Stimulated activated CD4-positive, alpha-beta T cell treated with anti-CD3 and anti-CD28 coated beads, TNF-alpha, amount 100 ng/mL, for 4 hours (primary cell): ENCODE measurements around the gene AHNAK.

Experiments used
- DNase-seq, 3 experiments: peaks; one replicate each; pipeline ENCODE4 v3.0.0-alpha.2; 2020; ENCODE audit warnings: low read depth in 3 of 3

AHNAK gene

DNA sequence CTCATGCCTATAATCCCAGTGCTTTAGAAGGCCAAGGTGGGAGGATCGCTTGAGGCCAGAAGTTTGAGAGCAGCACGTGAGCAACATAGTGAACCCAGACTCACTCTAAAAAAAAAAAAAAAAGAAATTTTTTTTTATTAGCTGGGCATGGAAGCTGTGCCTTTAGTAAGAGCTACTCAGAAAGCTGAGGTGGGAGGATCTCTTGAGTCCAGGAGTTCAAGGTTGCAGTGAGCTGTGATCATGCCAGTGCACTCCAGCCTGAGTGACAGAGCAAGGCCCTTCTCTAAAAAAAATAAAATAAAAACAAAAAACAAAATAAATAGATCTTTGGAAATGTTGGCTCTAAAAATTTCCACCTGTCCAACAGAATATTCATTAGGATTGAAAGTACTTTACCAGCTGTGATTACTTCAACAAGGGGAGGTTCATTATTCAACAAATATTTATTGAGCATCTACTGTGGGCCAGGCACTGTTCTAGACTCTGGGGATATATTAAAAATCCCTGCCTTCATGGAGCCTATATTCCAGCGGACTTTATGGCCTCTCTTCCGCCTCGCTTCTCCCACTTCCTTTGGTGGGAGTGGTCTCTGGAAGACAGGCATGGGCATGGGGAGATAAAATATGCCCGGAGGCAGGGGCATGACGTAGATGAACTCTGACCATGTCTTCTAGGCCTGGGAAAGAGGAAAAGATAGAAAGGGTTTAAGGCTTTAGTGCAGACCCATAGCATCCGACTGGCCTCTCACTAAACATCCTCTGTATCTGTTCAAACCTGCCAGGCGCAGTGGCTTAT, 47.9 kb downstream of the AHNAK start:
- no peak for DNase-seq

DNA sequence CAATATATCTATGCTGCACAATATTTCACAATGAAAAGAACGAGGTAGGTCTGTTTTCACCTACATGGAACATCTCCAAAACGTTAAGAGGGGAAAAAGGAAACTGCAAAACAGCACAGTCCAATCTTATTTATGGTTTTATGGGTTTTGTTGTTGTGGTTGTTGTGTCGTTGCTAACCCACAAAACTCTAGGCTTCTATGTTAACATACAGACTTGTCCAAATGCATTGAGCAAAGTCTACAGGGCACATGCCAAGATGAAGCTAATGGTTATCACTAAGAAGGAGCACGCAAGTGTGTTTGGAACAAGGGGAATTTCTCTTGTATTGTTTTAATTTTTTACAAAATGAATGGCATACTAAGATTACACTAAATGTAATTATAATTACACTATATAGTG, 48.6 kb downstream of the AHNAK start:
- no peak for DNase-seq

DNA sequence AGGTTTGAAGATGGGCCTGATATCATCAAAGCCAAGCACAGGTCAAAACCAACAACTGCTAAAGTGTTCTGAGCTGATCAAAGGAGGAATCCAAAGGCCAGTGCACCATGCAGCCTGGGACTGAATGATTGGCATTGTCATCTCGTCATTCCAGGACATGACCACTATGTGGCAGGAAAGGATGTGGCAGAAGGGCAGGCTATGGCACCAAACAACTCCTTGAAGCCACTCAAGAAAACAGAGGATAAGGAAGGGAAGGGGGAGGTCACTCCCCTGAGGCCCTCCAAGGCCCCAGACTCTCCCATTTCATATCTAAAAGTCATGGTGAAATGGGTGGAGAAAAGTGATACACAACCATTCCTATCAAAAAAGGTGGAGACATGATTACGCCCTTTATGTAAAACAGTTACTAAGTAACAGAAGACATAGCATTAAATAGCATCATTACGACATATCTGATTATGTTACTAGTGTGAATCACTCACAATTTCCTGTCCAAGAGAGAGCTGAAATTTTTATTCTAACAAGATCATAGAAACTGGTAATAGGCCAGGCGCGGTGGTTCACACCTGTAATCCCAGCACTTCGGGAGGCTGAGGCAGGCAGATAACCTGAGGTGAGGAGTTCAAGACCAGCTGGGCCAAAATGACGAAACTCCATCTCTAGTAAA, 49.3 kb downstream of the AHNAK start:
- DNase-seq = no peak

DNA sequence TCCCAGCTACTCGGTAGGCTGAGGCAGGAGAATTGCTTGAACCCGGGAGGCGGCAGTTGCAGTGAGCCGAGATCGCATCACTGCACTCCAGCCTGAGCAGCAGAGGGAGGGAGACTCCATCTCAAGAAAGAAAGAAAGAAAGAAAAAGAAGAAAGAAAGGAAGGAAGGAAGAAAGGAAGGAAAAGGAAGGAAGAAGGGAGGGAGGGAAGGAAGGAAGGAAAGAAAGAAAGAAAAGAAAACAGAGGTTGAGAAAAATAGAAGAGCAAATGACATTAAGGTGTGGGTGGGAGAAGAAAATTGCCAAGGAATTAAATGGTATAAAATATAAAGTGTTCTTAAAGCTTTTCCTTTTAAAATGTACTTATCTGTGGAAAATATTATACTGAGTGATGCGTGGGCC, 49.9 kb downstream of the AHNAK start:
- no peak for DNase-seq

DNA sequence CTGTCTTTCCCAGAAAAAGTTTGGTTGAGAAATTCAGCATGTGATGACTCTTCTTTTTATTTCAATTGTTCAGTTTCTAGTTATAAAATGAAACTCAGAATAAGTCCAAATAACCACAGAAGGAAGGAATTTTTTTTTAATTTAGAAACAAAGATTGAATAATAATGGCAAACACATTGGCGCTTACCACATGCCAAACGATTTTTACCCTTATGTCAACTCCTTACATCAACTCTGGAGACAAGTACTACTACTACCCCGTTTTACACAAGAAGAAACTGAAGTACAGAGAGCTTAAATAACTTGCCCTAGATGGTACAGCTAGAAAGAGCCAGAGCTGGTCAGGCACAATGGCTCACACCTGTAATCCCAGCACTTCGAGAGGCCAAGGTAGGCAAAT, 52.4 kb downstream of the AHNAK start:
- no peak for DNase-seq

DNA sequence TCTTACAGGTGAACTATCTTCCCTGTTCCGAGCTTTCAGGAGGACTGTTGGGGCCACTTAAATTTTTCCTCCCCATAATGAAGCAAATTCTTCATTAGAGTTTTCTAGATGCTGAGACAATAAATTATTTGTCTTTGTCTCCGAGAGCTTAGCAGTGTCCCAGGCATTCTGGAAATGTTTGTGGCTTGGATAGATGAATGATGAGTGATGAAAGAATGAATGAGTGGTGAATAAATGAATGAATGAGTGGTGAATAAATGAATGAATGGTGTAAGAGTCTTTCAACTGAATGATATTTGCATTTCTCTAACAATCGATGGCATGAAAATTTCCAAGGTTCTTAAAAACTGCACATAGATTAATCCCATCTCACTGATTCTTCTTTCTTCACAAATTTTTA, 52.8 kb downstream of the AHNAK start:
- DNase-seq = no peak

DNA sequence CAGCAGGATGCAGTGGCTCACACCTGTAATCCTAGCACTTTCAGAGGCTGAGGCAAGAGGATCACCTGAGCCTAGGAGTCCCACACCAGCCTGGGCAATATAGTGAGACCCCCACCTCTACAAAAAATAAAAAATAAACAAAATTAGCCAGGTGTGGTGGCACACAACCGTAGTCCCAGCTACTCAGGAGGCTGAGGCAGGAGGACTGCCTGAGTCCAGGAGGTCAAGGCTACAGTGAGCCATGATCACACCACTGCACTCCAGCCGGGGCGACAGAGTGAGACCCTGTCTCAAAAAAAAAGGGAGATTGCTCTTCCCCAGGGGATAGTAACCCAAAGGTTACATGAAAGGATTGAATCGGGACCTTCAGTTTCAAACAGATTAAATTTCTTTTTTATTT, 54.0 kb downstream of the AHNAK start:
- DNase-seq = no peak

DNA sequence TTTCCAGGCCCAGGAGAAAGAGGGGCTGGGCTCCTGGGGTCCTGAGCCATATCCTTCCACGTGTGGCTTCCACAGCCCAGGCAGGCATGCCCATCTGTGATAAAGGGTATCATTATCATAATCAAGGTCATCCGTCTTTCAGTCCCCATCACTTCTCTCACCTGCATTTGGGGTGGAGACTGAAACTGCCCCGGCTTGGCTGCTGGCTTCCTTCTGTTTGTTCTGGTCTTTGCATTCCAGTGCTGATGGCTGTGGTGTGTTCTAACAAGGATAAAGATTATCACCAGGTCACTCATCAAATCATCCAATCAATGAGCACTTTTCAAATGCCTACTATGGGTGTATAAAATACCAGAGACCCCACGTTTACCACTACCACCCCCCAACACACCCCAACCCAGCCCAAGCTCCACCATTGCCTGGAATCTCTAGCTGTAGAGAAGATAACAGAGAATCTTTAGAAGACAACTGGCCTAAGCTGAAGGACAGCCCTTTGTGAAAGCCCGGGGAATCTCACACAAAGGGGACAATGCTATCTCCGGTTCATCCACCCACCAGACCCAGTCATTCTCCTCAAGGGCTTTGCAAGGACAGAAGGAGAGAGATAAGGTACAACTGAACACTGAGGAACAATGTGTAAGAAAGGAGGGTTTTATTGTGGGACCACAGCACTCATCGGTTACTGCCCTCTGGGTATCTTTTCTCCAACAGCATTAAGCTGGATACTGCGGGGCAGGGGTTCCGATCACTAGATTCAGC, 54.9 kb downstream of the AHNAK start:
- DNase-seq = no peak

DNA sequence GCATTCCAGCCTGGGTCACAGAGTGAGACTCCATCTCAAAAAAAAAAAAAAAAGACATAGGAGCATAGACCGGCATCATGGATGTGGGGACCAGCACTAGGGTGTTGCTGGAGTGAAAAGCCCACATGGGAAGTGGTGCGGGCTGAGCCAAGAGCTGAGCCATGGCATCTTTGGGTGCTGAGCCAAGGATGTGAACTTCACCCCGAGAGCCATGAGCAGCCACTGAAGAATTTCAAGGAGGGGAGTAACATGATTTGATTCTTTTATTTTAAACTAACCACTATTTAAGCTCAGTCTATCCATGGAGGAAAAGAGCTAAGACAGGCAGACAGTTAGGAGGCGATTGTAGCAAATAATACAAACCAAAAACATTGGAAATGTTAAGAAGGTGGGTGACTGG, 57.4 kb downstream of the AHNAK start:
- no peak for DNase-seq

DNA sequence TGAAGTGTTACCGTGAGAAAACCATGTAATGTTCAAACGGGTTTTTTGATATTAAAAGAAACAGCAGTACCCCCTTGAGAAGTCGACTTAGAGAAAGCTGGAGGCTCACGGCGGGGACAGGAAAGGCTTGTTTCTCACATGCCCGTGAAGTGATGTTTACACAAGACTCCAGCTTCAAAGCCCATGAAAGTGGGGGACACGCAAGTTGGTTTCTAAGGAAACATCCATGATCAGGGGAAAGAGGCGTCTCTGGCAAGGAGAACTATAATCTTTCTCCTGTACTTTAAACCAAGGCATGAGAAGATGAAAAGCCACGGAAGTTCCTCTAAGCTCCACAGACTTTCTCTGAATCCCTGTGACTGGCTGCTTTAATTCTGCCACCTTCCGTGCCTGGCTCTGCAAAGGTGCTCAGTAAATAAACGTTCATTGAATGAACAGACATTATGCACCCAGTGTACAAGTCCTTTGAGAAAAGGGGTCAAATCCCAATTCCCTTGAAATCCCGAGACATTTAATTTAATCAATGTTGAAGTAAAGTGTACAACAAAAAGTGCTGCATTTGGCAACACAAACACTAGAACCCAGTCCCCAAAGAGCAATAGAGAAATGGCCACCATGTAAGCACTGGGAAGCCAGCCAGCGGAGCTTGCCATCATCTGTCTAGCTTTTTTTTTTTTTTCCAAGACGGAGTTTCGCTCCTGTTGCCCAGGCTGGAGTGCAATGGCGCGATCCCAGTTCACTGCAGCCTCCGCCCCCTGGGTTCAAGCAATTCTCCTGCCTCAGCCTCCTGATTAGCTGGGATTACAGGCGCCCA, 58.7 kb downstream of the AHNAK start:
- no peak for DNase-seq

DNA sequence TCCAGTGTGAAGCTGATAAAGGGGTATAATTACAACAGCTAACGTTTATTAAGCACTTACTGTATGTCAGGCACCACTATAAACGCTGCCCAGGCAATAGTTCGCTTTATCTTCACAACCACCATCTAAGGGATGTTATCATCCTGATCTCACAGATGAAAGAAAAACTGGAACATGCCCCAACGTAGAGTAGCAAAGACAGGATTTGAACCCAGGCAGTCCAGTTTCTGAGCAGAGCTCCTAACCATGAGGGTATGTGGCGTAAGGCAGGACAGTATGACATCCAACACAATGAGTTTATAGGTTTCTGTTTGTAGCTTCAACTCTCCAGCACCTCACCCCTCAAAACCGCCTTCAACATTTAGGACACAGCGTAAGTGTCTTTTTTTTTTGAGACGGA, 59.5 kb downstream of the AHNAK start:
- DNase-seq = no peak

DNA sequence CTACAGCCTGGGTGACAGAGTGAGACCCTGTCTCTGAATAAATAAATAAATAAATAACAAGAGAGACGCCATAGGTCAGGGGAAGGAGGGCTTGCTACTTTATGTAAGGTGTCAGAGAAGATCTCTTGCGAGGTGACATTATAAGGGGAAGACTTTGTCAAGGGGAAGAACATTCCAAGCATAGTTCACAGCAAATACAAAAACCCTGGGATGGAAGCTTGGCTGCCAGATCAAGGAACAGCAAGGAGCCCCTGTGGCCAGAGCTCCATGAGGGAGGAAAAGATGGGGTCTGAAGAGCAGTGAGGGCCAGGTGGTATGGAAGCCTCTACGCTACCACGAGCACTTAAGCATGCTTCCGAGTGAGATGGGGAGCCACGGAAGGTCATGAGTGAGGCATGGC, 62.3 kb downstream of the AHNAK start:
- no peak for DNase-seq

DNA sequence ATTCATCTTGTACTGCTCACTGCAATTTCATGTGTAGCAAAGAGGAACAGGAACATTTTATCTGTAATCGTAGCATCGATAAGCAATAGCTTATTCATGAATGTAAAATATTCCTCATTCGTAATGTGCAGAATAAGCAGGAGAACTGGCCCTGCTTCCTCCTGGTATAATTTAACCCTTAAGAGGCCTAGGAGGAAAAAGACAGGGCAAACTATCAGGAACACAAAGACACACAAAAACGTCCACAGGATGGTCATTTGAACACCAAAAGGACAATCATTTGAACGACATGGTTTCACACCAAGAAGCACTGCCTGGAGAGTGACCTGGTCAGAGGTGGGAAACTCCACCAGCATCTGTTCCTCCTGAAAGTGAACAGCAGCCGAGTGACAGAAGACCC, 63.9 kb downstream of the AHNAK start:
- DNase-seq = no peak

DNA sequence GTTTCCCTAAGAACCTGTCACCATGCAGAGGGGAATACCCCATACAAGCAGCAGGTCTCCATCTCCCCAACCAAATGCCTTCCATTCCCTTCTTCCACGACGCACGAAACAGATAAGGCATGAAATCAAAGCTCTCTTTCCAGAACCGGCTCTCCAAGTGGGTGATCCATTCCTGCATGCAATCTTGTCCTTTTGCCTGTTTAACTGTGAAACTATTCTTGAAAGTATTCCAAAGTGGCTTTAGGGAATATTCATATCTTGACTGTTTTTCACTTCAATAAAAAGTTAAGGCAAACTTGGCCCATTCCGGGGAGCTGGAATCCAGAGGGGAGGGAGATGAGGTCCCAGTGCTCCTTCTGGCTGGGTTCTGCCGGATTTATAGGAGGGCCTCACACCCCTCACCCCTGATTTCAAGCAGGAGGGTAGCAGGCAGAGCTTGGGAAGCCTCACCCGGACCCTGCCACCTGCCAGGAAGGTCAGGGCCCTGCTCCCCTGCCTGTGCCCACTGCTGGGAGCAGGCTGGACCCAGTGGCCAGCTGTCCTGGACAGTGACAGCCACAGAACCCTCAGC, 66.9 kb downstream of the AHNAK start:
- DNase-seq = no peak

DNA sequence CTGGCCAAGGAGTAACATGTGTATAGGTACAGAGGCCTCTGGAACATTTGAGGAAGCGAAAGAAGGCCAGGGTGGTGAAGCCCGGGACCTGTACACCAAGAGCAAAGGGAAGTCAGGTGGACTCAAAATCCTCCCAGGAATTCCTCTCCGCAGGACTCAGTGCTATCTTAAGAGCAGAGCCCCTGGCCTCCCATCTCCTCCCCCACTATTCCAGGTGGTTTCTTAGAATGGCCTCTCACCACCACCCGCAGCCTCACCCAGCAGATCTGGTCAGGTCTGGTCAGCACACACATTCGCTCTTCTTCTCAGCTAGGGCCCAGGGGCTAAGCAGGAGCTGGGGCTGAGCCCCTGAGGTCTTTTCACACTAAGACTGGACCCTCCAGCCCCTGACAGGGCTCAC, 68.7 kb downstream of the AHNAK start:
- DNase-seq = no peak

DNA sequence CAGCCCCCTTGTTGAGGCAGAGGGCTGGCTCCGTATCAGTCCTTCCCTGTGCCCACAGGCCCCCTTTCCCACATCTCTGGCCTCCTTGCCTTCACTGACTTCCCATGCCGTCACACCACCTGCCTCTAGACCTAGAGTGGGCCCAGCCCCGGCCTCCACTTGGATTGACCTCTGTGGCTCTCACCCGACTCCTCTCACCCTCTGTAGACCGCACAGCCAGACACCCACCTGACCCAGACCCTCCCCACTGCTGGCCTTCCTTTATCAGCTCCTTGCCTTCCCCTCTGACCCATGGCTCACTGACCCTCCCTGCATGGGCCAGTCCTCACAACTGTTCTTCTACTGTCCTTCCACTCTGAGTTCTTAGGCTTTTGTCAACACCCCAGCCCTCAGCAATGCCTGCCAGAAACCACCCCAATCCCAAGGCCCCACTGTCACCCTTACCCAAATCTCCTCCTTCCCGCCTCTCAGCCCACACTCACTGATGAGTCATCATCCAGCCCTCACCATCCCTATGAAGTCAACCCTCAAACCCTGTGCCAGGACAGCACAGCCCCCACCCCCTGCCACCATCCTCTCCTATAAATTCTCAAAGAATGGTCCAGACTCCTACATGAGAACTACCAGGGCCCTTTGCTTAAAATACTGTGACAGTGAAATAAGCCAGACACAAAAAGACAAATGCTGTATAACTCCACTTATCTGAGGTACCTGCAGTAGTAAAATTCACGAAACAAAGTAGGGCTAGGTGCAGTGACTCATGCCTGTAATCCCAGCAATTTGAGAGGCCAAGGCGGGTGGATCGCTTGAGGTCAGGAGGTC, 74.3 kb downstream of the AHNAK start:
- DNase-seq = no peak

DNA sequence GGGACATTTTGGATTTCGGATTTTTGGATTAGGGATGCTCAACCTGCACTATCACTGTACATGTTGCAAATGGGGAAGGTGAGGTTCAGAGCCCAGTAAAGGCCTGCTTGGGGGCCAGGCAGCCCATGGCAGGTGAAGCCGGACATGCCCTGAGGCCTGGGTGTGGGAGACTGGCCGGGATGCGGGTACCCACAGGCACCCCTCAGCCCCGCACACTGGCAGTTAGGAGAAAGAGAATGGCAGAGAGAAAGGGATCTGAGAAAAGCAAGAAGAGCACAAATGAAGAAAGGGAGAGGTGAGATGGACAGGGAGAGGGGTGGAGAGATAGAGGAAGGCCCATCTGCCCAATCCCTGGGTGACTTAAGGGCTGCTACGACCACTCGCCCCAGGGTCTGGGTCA, 75.0 kb downstream of the AHNAK start:
- no peak for DNase-seq

DNA sequence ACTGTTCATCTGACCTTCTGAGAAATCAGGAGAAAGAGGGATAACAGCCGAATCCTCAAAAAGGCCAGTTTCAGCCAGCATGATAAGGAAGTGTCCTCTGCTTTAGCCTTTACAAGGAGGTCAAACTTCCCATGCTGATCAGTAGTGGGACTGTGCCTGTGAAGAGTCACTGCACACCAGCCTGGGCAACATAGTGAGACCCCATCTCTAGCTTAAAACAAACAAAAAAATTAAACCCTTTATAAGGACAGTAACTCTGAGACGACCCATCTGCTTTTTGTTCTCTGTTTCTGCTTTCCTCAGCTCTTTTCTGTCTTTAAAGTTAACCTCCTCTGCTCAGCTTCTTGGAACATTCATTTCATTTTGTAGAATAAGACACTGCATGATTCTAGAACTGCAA, 78.0 kb downstream of the AHNAK start:
- no peak for DNase-seq

DNA sequence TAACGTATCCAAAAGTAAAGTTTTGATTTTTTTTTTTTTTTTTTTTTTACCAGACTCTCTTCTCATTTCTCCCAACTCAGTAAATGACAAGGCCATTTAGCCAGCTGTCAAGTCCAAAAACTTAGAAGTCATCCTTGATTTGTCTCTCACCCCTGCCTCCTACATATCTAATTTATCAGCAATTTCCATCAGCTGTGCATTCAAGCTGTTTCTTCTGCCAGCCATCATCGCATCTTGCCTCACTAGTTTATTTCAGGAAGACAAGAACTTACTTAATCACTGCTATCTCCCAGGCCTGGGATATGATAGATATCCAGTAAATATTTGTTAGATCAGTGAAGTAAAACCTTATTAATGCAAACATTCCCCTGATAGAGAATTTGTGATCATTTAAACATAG, 80.2 kb downstream of the AHNAK start:
- no peak for DNase-seq

DNA sequence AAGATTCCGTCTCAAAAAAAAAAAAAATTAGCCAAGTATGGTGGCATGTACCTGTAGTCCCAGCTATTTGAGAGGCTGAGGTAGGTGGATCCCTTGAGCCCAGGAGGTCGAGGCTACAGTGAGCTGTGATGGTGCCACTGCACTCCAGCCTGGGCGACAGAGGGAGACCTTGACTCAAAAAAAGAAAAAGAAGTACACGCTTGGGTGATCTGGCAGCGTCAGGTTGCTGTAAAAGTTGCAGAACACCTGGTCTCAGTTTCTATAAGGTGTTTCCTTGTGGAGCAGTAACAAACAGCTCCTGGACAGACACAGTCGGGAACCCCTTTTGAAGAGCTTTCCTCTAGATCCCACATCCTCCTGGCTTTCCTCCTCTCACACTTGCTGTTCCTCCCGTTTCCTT, 82.0 kb downstream of the AHNAK start:
- no peak for DNase-seq

DNA sequence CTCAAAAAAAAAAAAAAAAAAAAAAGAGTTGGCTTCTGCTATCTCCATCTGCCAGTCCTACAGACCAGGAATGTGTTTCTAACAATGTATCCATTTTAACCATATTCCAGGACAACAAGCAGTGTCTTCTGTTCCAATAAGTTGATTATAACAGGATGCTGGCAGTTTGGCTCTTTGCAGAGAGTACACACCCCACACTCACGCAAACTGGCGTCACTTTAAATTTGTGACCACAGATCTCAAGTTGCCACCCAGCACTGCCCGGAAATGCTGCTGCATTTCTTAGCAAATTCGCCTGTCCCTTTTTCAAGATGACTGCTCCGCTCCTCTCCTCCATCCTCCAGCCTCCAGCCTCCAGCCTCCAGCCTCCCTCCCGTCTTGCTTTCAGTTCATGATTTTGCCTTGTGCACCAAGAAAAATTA, 83.5 kb downstream of the AHNAK start:
- DNase-seq = no peak
